Lower lobe of right lung (tissue), 2 donors: ENCODE data around the gene SBNO1. TPM values are rescaled to one million over a fixed set of nuclear protein-coding genes. Genes with fewer than 3 reads are reported as not detected.

Experiments used
- ATAC-seq, 2 donors: fragments of 200-7000 bp; cut with Tn5 transposase; one replicate each; pipeline ENCODE4 v1.9.1; 2020 to 2022; ENCODE audit warnings: mild to moderate bottlenecking in 2 of 2, moderate library complexity in 2 of 2
- DNase-seq: peaks from one replicate; pipeline ENCODE4 v3.0.0-alpha.2; 2020
- H3K27ac ChIP-seq: fragments of 200-600 bp; one replicate; pipeline ENCODE4 v1.8.0; 2022
- H3K27me3 ChIP-seq: fragments of 200-600 bp; one replicate; pipeline ENCODE4 v1.8.0; 2022; ENCODE audit warnings: low read depth
- H3K36me3 ChIP-seq: fragments of 200-600 bp; one replicate; pipeline ENCODE4 v1.8.0; 2022; ENCODE audit warnings: mild to moderate bottlenecking
- H3K4me1 ChIP-seq: fragments of 200-600 bp; one replicate; pipeline ENCODE4 v1.8.0; 2022
- H3K4me3 ChIP-seq: fragments of 200-600 bp; one replicate; pipeline ENCODE4 v1.8.0; 2022; ENCODE audit warnings: mild to moderate bottlenecking
- H3K9me3 ChIP-seq: fragments of 200-600 bp; one replicate; pipeline ENCODE4 v1.8.0; 2022
- CTCF ChIP-seq: fragments of 200-600 bp; IDR thresholded peaks from one replicate; pipeline ENCODE4 v1.8.0; 2022; ENCODE audit warnings: antibody characterized with exemption, mild to moderate bottlenecking
- intact Hi-C: fragments of 100-400 bp; cut with DNase I; formaldehyde crosslinking; loops from one replicate; pipeline ENCODE4 v1.11.0; 2022
- total RNA-seq: library from RNA; stranded (reverse); fragmentation: NEBNext Ultra II Directional; extraction: Animal tissue kit (Norgen Biotek cat#: 25700); gene quantifications from one replicate; pipeline ENCODE4 v1.2.1, GENCODE V29; 2021
- donor health status: DM: no; HTN: yes; CAD: no; lungs with severe emphysema.

Gene SBNO1
- total RNA-seq, 1 donor from 2014 or later: 28.2 TPM

GRCh38 chr12:123283461-123283860, 81.2 kb downstream of the SBNO1 start:
- intact Hi-C loops: no loop called here
- H3K4me3 ChIP-seq: no peak overlapping the region
- DNase-seq (no peak), ATAC-seq (no peak)
- no peak overlapping the region for H3K27ac ChIP-seq
- TF ChIP-seq CTCF: no peak
- H3K27me3 ChIP-seq: no peaks in the 10 kb centered on the region
- H3K9me3 ChIP-seq: no peaks in the 10 kb centered on the region
- no peaks in the 10 kb centered on the region for H3K36me3 ChIP-seq
- no peaks in the 10 kb centered on the region for H3K4me1 ChIP-seq

- no peak for TF ChIP-seq CTCF
- Histone ChIP-seq H3K27ac (no peak overlapping the region), H3K27me3 (no peaks in the 10 kb centered on the region), H3K4me1 (no peaks in the 10 kb centered on the region), H3K9me3 (no peaks in the 10 kb centered on the region), H3K36me3 (no peaks in the 10 kb centered on the region), H3K4me3 (no peak overlapping the region)
- DNase-seq (no peak), ATAC-seq (no peak)
- intact Hi-C loops: no loop called here
Measured at GRCh38 chr12:123282111-123282510, 82.5 kb downstream of the SBNO1 start.

- H3K4me3 ChIP-seq: no peak overlapping the region
- no peaks in the 10 kb centered on the region for H3K9me3 ChIP-seq
- H3K4me1 ChIP-seq: no peaks in the 10 kb centered on the region
- ATAC-seq (no peak), DNase-seq (no peak)
- H3K27ac ChIP-seq: no peak overlapping the region
- H3K27me3 ChIP-seq: no peaks in the 10 kb centered on the region
- no peaks in the 10 kb centered on the region for H3K36me3 ChIP-seq
- intact Hi-C loops: no loop called here
- TF ChIP-seq CTCF: no peak
Measured at GRCh38 chr12:123280971-123281370, 83.7 kb downstream of the SBNO1 start.

- Histone ChIP-seq H3K27ac (peak overlapping the region; percentile 42), H3K9me3 (no peaks in the 10 kb centered on the region), H3K36me3 (no peaks in the 10 kb centered on the region), H3K4me3 (no peak overlapping the region), H3K27me3 (no peaks in the 10 kb centered on the region), H3K4me1 (no peaks in the 10 kb centered on the region)
- intact Hi-C loops: no loop called here
- ATAC-seq (peak; percentile 55 to 56), DNase-seq (no peak)
- TF ChIP-seq CTCF: no peak
Measured at GRCh38 chr12:123278101-123278627, 86.5 kb downstream of the SBNO1 start.

- no peak overlapping the region for H3K4me3 ChIP-seq
- H3K27me3 ChIP-seq: no peaks in the 10 kb centered on the region
- intact Hi-C loops: no loop called here
- no peak for TF ChIP-seq CTCF
- H3K36me3 ChIP-seq: no peaks in the 10 kb centered on the region
- H3K4me1 ChIP-seq: peaks cover 27% of the 10 kb centered on the region
- no peaks in the 10 kb centered on the region for H3K9me3 ChIP-seq
- no peak for DNase-seq
- no peak overlapping the region for H3K27ac ChIP-seq
- no peak for ATAC-seq
Measured at GRCh38 chr12:123273166-123273565, 91.5 kb downstream of the SBNO1 start.
